HG03571 (cell line): Measurements from ENCODE around the gene ANXA4.
"Not testable (repeated sequence)": the region's sequence is repeated elsewhere in the genome, so short reads cannot be mapped to it uniquely, and the experiment has no call there.

ENCODE experiments used
- ATAC-seq: cut with Tn5 transposase; IDR thresholded peaks from one replicate; pipeline ENCODE4 v1.9.1; 2021; ENCODE audit not compliant: unreplicated experiment

The ANXA4 gene

DNA sequence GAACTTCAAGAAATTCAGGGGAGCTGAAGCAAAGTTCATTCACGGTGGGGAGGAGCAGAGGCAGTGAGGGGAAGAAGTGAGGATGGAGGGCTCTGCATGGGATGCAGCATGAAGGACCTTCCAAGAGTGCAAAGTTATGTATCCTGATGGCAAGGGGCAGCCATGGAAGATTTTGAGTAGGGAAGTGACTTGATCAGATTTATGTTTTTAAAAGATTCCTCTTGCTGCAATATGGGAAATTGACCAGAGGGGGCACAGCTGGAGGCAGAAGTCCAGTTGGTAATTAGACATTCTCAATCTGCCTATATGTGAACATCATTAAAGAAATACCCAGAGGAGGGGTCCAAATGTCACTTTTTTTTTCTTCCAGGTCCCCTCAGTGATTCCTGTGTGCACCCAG lies 21.5 kb upstream of the ANXA4 start:
- no peak for ATAC-seq

DNA sequence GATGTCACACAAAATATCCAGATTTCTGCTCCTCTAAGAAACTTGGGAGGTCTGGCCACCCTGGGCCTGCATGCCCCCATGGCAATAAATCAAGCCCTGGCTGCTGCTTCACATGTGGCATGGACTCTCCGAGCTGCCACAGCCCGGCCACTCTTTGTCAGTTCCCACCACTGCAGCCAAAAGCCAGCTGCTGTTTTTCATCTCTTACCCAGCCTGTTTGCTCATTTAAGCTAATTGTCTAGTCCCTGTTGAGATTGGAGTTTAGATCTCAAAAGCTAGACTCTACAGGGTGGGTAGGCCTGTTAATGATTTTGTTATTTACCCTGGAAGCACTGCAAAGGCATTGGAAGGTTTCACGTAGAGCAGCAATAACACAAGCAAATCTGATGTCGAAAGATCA lies 20.9 kb upstream of the ANXA4 start:
- ATAC-seq = no peak

DNA sequence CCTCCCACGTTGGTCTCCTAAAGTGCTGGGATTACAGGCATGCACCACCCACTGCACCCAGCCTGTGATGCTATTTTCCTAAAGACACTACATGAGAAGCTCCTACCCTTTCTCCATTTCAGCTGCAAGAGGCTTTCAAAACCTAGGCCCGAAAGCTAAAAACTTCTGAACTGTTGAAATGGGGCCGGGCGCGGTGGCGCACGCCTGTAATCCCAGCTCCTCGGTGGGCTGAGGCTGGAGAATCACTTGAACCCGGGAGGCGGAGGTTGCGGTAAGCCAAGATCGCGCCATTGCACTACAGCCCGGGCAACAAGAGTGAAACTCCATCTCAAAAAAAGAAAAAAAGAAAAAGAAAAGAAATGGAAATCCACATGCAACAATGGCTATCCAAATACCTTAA lies 18.1 kb upstream of the ANXA4 start:
- ATAC-seq = no peak

DNA sequence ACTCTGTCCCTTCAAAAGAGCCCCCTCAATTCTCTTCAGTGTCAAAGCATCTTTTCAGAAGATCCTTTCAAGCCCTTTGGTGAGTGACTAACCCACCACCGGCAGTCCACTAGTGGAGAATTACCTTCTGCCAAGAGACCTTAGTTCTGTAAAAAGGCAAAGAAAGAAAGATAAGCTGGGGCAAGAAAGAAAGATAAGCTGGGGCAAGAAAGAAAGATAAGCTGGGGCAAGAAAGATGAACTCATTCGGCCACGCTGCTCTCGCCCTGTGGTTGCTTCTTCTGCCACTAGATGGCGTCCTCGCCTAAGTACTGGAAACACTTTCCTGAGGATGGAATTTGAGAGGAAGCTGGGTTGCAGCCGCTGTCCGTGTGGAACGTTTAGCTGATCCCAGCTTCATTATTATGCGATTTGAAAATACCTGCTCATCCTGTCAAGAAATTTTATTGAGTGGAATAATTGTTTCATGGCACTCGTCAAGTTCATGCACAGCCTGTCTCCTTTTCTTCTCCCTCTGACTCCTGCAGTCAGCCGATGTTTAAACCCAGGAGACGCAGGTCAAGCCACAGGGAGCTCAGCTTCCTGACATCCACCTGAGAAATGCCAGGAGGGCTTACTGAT lies 17.3 kb upstream of the ANXA4 start:
- ATAC-seq = no peak

DNA sequence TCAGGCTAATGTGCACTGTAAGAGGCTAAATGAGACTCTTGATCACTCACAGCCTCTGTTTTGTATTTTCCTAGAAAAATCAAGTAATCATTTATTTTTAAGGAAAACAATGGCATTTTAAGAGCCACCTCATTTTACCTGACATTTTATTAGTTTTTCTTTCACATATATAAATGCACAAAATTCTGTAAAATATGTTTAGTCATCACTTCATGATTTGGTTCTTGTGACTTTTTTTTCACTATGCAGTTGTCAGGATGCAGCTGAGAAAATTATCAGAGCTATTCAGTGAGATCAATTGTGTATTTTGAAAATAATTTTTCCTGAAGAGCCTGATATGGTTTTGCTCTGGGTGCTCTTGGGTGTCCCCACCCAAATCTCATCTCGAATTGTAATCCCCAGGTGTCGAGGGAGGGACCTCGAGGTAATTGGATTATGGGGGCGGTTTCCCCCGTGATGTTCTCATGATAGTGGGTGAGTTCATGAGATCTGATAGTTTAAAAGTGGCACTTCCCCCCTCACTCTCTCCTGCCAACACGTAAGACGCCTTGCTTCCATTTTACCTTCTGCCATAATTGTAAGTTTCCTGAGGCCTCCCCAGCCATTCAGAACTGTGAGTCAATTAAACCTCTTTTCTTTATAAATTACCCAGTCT lies 16.1 kb upstream of the ANXA4 start:
- no peak for ATAC-seq

DNA sequence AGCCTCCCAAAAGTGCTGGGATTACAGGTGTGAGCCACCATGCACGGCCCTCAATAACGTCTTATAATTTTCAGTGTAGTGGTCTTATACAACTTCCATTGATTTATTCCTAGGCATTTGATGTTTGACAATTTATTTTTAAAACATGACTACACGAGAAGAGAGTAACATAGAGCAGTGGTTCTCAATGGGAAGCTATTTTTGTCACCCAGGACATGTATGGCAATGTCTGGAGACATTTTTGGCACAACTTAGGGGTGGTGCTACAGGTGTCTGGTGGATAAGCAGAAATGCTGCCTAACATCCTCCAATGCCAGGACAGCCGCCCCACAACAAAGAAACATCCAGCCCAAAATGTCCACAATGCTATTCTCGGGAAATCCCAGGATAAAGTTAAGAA lies 12.7 kb upstream of the ANXA4 start:
- ATAC-seq = no peak

DNA sequence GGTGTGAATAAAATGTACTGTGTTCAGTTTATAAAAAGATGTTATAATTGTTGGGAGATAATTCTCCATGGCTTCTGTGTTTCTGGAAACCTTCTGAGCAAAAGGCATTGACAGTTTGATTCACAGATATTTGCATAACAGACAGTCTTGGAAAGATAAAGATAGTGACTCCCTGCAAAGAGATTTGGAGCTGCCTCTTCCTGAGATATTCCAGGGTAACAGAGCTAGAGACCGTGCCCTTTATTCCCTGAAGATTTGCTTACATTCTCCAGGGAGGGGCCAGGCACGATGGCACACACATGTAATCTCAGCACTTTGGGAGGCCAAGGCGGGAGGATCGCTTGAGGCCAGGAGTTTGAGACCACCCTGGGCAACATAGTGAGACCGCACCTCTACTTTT lies 12.2 kb upstream of the ANXA4 start:
- ATAC-seq = no peak

DNA sequence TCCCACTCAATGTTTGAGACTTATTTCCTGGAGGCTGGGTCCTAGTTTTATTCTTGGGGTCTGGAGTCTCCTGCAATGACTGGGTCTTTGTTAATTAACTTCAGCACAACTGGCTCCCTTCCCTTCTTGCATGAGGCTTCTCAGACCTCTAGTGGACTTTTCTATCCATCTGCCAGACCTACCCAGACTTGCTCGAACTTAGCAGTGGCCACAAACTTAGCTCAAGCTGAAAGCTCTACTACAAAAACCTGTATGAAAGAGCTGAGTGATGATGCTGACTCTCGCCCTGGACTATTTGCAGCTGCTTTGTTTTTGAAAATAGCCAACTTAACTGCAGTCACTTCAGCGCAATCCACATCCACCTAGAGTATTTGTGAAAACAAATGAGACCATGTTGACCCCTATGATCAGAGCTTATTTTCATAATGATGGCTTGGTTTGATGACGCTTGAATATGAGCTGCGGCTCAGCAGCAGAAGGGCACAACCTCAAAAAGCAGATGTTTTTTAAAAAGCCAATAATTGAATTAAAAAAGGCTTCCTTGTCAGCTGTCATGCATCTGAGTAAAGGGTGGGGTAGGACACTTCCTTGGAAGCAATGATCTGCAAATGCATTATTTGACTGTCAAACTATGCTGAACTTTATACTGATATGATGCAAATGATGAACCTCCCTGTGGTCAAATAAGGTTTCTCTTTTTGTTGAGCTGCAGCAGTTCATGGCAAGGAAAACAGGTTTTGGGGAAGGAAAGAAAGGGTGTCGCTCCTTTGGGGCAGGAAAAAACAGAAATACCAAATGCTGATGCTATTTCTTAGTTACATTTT lies 10.6 kb upstream of the ANXA4 start:
- ATAC-seq = no peak

DNA sequence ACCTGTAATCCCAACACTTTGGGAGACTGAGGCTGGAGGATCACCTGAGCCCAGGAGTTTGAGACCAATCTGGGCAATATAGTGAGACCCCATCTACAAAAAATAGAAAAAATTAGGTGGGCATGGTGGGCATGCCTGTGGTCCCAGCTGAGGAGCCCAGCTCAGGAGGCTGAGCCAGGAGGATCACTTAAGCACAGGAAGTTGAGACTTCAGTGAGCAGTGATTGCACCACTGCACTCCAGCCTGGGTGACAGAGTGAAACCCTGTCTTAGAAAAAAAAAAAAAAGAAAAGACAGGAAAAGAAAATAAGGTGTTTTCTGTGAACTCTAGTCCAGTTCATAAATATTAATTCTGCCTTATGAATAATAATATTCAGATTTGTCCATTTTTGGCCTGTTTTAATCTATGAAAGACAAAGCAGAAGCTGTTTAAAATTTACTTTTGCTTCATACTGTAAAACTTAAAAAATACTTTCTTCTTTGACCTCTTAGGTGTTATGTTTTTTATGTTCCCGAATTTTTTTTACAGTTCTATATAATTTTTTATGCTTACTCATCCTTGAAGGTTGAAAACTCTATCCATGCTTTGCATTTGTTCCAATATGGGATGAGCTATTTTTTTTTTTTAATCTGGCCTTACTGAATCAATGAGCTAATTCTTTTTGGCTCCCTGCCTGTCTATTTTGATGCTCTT lies 8.4 kb upstream of the ANXA4 start:
- ATAC-seq = no peak

DNA sequence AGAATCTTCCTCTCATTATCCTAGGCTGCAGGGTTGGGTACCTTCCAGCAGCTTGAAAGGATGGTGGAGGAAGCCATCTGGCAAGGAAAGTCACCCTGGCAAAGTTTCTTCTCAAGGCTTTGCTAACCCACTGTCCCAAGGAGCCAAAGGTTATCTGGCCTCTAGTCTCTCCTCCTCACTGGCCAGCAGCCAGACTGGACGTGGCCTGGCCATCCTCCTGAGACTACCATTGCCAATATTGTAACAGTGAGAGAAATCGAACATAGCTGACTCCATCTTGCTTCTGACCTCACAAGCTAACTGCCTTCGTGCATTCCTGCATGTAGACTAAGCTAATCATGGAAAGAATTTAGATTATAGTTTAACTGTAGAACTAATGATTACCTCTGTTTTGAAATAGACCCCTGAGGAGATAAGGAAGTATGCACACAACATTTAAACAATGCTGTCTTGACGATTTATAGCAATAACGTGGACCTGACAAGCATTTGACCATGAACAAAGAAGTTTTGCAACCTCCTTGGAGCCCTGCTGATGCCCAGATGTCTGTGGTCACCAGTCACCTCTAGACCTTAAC lies 7.8 kb upstream of the ANXA4 start:
- ATAC-seq = no peak

DNA sequence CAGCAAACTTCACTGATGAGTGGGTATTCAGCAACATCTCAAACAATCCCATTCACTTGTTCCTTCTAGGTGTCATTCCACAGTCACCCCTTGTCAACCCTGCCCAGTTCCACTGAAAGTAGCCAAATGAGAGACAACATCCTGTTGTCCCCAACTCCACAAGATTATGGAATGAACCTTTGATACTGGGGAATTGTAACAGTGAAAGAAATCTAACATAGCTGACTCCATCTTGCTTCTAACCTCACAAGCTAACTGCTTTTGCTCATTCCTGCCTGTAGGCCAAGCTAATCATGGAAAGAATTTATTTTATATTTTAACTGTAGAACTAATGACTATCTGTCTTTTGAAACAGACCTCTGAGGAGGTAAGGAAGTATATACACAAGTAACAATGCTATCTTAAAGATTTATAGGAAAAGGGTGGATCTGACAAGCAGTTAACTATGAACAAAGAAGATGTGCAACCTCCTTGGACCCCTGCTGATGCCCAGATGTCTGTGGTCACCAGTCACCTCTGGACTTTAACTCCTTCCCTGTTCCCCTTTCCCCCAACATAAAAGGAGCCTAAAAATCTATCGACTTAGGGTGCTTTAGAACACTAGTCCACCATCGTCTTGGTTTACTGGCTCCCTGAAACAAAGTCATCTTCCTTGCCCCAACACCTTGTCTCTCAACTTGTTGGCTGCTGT lies 6.9 kb upstream of the ANXA4 start:
- ATAC-seq = no peak

DNA sequence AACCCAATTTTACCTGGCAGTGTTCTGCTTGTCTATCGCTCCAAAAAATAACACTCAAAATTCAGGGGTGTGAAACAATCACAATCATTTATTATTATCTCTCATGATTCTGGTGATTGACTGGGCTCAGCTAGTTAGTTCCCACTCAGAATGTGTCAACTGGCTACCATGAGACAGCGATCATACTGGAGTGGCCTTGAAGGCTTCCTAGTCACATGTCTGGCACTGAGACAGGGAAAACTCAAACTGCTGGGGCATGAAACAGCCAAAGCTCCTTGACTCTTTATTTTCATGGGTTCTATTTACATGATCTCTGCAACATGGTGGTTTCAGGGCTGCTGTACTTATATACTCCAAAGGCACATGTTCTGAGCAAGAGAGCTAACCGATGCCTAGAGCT lies 6.2 kb upstream of the ANXA4 start:
- no peak for ATAC-seq

DNA sequence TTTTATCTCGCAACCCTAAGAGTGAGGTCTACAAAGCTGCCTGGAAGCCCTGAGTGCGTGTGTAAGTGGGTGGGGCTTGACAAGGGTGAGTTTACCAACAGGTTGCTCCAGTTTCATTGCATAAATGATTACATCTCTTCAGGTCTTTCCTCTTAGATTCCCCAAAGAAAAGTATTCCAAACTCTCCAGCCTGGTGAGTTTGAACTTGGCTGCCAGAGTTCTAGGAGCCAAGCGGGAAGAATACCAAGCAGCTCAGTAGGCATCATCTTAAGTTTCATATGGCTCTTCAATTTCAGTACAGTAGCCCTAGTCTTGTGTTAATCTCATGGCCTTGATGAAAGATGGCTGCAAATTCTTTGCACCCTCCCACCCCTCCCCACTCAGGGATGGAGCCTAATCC lies 3.8 kb upstream of the ANXA4 start:
- ATAC-seq = not testable (repeated sequence)

DNA sequence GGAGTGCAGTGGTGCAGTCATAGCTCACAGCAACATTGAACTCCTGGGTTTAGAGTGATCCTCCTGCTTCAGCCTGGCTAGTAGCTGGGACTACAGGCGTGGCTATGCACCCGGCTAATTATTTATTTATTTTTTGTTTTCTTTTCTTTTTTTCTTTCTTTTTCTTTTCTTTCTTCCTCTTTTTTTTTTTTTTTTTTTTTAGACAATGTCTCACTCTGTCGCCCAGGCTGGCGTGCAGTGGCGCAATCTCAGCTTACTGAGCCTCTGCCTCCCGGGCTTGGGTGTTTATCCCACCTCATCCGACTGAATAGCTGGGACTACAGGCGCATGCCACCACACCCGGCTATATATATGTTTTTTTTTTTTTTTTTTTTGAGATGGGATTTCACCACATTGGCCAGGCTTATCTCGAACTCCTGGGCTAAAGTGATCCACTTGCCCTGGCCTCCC lies 1.4 kb upstream of the ANXA4 start:
- no peak for ATAC-seq

DNA sequence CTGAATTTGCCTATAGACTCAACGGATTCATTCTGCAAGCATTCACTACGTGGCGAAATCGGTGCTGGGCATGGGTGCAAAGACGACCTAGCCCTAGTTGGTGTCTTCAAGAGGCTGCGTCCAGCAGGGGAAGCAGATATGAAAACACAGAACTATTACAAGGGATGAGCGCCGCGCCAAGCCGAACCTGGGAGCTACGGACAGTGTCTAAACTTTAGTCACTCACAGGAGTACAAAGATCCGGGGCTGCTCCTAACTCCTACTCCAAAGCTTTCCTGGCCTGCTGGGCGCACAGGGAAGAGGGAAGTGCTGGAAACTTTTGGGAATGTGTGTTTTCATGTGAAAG lies 732 bp upstream of the ANXA4 start:
- no peak for ATAC-seq

DNA sequence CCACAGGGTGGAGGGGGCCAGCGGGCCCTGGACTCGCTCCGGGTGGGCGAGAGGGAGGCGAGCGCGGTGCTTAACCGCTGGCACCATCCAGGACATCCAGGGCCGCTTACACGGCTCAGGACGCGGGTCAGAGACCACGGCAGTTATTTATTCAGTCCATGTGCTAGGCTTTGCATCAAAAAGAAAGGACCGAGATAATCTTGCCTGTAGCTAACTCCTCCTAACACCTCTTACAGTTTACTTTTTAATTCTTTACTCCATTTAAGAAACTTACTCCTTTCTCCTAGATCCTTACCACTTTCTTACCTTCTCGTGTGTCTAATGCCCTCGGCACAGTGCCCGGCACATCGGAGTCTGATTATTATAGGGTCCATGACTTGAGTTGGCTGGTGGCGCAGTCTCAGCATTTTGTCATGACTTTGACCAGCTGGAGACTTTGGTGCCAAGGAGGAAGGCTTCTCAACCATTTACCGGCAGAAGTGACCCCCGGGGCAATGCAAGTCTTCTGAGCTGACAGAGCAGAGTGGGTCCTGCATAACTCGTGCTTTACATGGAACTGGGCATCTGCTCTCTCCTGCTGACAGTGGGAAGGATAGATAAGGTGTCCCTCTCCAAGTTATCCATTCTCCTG lies 503 bp downstream of the ANXA4 start:
- ATAC-seq = no peak

DNA sequence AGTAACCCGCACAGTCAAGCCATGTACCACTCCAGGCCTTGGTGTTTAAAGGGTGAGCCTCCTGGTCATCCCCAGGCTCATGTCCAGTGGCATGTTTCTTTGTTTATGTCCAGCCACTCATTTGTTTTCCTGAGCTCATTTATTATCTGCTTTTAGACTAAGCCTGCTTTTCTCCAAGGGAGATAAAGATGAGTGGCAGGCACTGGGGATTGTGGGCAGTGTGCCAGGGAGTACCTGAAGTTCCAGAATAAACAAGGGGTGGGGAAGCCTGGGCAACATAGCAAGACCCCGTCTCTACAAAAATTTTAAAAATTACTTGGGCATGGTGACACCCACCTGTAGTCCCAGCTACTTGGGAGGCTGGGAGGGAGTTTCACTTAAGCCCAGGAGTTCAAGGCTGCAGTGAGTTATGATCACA lies 1.9 kb downstream of the ANXA4 start:
- no peak for ATAC-seq

DNA sequence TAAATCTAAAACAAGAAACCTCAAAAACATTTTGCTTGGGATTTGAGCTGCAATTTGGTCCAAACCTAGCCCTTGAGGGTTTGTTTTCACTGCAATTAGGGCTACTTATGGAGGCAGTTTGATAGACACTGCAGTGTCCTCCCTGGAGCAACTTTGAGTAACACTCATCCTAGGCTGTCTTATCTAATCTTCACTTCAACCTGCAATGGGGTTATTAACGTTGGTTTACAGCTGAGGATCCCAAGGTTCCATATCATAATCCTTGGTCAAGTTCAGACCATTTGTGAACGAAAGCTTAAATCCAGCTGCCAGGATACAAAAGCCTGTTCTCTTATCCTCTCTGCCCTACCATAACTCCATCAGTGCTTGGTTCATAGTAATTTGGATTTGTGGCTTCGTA lies 2.5 kb downstream of the ANXA4 start:
- no peak for ATAC-seq

DNA sequence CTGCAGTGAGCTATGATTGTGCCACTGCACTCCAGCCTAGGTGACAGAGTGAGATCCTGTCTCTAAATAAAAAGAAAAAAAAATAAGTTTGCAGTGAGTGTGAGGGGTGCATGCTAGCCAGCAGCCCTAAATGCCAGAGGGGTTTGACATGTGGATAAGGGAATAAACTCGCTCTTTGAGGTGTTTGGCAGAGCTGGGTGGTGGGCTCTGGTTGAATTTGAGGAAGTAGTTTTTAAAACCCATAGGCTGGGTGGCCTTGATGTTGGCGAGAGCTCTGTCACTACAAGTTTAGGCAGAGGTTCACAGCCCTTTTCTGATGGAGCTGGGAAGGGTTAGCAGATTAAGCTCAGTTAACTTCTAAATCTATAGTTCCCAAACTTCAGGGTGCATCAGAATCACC lies 3.1 kb downstream of the ANXA4 start:
- no peak for ATAC-seq

DNA sequence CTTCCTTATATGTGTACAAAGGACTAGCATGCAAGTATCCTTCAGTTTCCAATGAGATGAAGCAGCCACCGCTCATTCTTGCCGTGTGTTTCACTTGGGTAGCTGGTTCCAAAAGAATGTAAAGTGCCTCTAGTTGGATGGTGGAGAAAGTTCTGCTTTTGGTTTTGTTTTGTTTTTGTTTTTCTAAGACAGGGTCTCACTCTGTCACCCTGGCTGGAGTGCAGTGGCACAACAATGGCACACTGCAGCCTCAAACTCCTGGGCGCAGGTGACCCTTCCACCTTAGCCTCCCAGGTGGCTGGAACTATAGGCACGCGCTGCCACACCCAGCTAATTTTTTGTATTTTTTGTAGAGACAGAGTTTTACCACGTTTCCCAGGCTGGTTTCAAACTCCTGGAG lies 8.3 kb downstream of the ANXA4 start:
- ATAC-seq = no peak
